ENCODE measurements around the gene CREB3L2.
"Not testable (repeated sequence)": the region's sequence is repeated elsewhere in the genome, so short reads cannot be mapped to it uniquely, and the experiment has no call there.

CREB3L2 gene

DNA sequence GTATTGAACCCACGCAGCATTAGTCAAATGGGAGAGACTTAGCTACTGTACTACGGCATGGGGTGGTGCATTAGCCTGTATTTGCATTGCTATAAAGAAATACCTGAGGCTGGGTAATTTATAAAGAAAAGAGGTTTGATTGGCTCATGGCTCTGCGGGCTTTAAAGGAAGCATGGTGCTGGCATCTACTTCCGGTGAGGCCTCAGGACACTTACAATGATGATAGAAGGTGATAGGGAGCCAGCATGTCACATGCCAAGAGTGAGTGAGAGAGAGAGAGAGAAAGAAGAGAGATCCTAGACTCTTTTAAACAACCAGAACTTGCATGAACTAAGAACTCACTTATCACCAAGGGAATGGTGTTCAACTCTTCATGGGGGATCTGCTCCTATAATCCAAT is 27.2 kb upstream of the CREB3L2 start:
- Histone ChIP-seq H3K27me3 (ENCODE audit: control insufficient read depth, insufficient read depth, low read length) (no peaks in the 10 kb centered on the region), H3K27ac (ENCODE audit: low read length) (no peak overlapping the region), H3K9me3 (ENCODE audit: control insufficient read depth, low read depth, low read length) (peaks cover 12% of the 10 kb centered on the region), H3K9ac (ENCODE audit: low read length) (no peak overlapping the region), H3K36me3 (ENCODE audit: control insufficient read depth, low read depth, low read length) (no peaks in the 10 kb centered on the region), H3K4me1 (ENCODE audit: control insufficient read depth, low read depth, low read length) (peaks cover 13% of the 10 kb centered on the region), H3K4me3 (ENCODE audit: low read length) (no peak overlapping the region)

GRCh38 chr7:138027100-138027499 is 25.2 kb upstream of the CREB3L2 start:
- Histone ChIP-seq H3K36me3 (ENCODE audit: control insufficient read depth, low read depth, low read length) (no peaks in the 10 kb centered on the region), H3K4me3 (ENCODE audit: low read length) (no peak overlapping the region), H3K27me3 (ENCODE audit: control insufficient read depth, insufficient read depth, low read length) (no peaks in the 10 kb centered on the region), H3K9me3 (ENCODE audit: control insufficient read depth, low read depth, low read length) (peaks cover 17% of the 10 kb centered on the region), H3K27ac (ENCODE audit: low read length) (no peak overlapping the region), H3K4me1 (ENCODE audit: control insufficient read depth, low read depth, low read length) (peaks cover 4% of the 10 kb centered on the region), H3K9ac (ENCODE audit: low read length) (no peak overlapping the region)

GRCh38 chr7:138025215-138026186 is 23.6 kb upstream of the CREB3L2 start:
- no peaks in the 10 kb centered on the region for H3K27me3 ChIP-seq (ENCODE audit: control insufficient read depth, insufficient read depth, low read length)
- H3K4me1 ChIP-seq (ENCODE audit: control insufficient read depth, low read depth, low read length): peaks cover 4% of the 10 kb centered on the region
- no peak overlapping the region for H3K9ac ChIP-seq (ENCODE audit: low read length)
- H3K9me3 ChIP-seq (ENCODE audit: control insufficient read depth, low read depth, low read length): peaks cover 17% of the 10 kb centered on the region
- H3K4me3 ChIP-seq (ENCODE audit: low read length): no peak overlapping the region
- H3K36me3 ChIP-seq (ENCODE audit: control insufficient read depth, low read depth, low read length): no peaks in the 10 kb centered on the region
- no peak overlapping the region for H3K27ac ChIP-seq (ENCODE audit: low read length)

GRCh38 chr7:138024765-138025164 is 22.9 kb upstream of the CREB3L2 start:
- no peak overlapping the region for H3K27ac ChIP-seq (ENCODE audit: low read length)
- peaks cover 17% of the 10 kb centered on the region for H3K9me3 ChIP-seq (ENCODE audit: control insufficient read depth, low read depth, low read length)
- no peak overlapping the region for H3K9ac ChIP-seq (ENCODE audit: low read length)
- no peaks in the 10 kb centered on the region for H3K27me3 ChIP-seq (ENCODE audit: control insufficient read depth, insufficient read depth, low read length)
- H3K36me3 ChIP-seq (ENCODE audit: control insufficient read depth, low read depth, low read length): no peaks in the 10 kb centered on the region
- H3K4me1 ChIP-seq (ENCODE audit: control insufficient read depth, low read depth, low read length): peaks cover 4% of the 10 kb centered on the region
- H3K4me3 ChIP-seq (ENCODE audit: low read length): no peak overlapping the region

DNA sequence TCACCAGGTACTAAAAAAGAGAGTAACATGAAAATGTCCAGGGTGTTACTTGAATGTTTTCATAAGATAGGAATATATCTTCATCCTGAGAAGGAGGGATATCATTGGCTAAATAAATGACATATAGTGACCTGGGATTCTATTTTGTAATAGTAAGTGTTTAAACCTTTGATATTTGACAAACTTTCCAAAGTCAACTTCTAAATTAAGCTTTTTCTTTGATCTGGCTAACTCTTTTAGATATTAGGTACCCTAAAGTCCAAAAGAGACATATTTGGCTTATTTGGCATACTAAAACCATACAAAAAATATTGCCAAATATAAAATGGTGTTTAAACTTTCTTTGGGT is 22.4 kb upstream of the CREB3L2 start:
- H3K27me3 ChIP-seq (ENCODE audit: control insufficient read depth, insufficient read depth, low read length): no peaks in the 10 kb centered on the region
- H3K9me3 ChIP-seq (ENCODE audit: control insufficient read depth, low read depth, low read length): peaks cover 17% of the 10 kb centered on the region
- no peak overlapping the region for H3K4me3 ChIP-seq (ENCODE audit: low read length)
- H3K9ac ChIP-seq (ENCODE audit: low read length): no peak overlapping the region
- H3K36me3 ChIP-seq (ENCODE audit: control insufficient read depth, low read depth, low read length): no peaks in the 10 kb centered on the region
- peaks cover 4% of the 10 kb centered on the region for H3K4me1 ChIP-seq (ENCODE audit: control insufficient read depth, low read depth, low read length)
- no peak overlapping the region for H3K27ac ChIP-seq (ENCODE audit: low read length)

DNA sequence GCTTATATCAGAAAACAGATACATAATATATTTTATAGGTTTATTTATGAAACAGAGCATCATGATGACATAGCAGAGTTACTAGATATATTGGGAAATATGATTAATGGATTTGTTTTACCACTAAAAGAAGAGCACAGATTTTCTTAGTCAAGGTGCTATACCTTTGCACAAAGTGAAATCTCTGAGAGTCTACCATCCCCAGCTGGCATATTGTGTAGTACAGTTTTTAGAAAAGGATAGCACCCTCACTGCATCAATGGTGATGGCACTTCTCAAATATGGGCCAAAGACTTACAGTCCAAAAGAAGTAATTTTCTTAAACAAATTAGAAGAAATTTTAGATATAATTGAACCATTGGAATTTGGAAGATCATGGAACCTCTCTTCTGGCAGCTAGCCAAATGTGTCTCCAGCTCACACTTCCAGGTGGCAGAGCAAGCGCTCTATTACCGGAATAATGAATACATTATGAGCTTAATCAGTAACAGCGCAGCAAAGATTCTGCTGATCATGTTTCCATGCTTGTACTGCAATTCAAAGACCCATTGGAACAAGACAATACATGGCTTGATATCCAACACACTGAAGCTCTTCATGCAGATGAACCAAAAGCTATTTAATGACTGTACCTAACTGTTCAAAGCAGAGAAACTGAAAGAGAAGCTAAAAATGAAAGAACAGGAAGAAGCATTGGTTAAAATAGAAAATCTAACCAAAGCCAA is 21.9 kb upstream of the CREB3L2 start:
- Histone ChIP-seq H3K4me1 (ENCODE audit: control insufficient read depth, low read depth, low read length) (peaks cover 4% of the 10 kb centered on the region), H3K9ac (ENCODE audit: low read length) (no peak overlapping the region), H3K27ac (ENCODE audit: low read length) (no peak overlapping the region), H3K36me3 (ENCODE audit: control insufficient read depth, low read depth, low read length) (no peaks in the 10 kb centered on the region), H3K9me3 (ENCODE audit: control insufficient read depth, low read depth, low read length) (peaks cover 17% of the 10 kb centered on the region), H3K4me3 (ENCODE audit: low read length) (no peak overlapping the region), H3K27me3 (ENCODE audit: control insufficient read depth, insufficient read depth, low read length) (no peaks in the 10 kb centered on the region)

DNA sequence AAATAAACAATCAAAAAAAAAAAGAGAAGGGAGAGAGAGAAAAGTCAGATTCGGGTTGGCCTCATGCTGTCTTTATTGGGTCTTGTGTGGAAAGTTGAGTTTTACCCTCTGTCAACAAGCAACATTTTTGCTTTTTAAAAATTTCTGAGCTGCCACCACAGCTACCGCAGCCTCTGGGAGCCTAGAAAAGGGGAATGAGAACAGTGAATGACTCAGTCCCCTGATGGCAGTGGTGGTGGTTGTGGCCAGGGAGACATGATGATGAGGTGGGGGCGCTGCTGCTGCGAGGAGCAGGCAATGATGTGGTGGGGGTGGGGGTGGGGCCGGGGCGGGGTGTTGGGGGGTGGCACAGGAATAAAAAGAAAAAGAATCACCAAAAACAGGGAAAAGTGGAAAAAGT is 20.0 kb upstream of the CREB3L2 start:
- no peaks in the 10 kb centered on the region for H3K36me3 ChIP-seq (ENCODE audit: control insufficient read depth, low read depth, low read length)
- peaks cover 17% of the 10 kb centered on the region for H3K9me3 ChIP-seq (ENCODE audit: control insufficient read depth, low read depth, low read length)
- H3K4me3 ChIP-seq (ENCODE audit: low read length): no peak overlapping the region
- no peak overlapping the region for H3K27ac ChIP-seq (ENCODE audit: low read length)
- H3K9ac ChIP-seq (ENCODE audit: low read length): no peak overlapping the region
- no peaks in the 10 kb centered on the region for H3K27me3 ChIP-seq (ENCODE audit: control insufficient read depth, insufficient read depth, low read length)
- H3K4me1 ChIP-seq (ENCODE audit: control insufficient read depth, low read depth, low read length): peaks cover 2% of the 10 kb centered on the region

DNA sequence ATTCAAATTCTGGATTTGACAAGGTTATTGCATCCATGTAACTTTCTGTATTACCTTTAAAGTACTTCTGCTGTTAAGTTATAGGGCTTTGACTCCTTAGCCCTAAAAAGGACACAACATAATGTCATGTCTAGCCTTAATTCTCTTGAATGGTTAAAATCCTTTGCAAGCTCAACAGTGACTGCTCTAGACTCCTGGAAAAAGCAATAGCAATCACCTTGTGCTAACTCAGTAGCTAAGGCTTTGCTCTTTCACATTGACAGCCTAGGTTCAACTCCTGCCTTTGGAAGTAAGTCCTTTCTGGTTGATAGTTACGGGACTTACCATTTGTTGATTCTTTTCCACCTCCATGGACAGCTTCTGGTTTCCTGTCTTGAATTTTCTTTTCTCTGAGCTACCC is 16.1 kb upstream of the CREB3L2 start:
- Histone ChIP-seq H3K27ac (ENCODE audit: low read length) (no peak overlapping the region), H3K4me1 (ENCODE audit: control insufficient read depth, low read depth, low read length) (peaks cover 10% of the 10 kb centered on the region), H3K9ac (ENCODE audit: low read length) (no peak overlapping the region), H3K27me3 (ENCODE audit: control insufficient read depth, insufficient read depth, low read length) (no peaks in the 10 kb centered on the region), H3K4me3 (ENCODE audit: low read length) (no peak overlapping the region), H3K9me3 (ENCODE audit: control insufficient read depth, low read depth, low read length) (no peaks in the 10 kb centered on the region), H3K36me3 (ENCODE audit: control insufficient read depth, low read depth, low read length) (no peaks in the 10 kb centered on the region)

GRCh38 chr7:138015096-138015495 is 13.2 kb upstream of the CREB3L2 start:
- H3K9ac ChIP-seq (ENCODE audit: low read length): no peak overlapping the region
- H3K27ac ChIP-seq (ENCODE audit: low read length): no peak overlapping the region
- H3K4me1 ChIP-seq (ENCODE audit: control insufficient read depth, low read depth, low read length): peaks cover 10% of the 10 kb centered on the region
- no peaks in the 10 kb centered on the region for H3K9me3 ChIP-seq (ENCODE audit: control insufficient read depth, low read depth, low read length)
- H3K4me3 ChIP-seq (ENCODE audit: low read length): no peak overlapping the region
- no peaks in the 10 kb centered on the region for H3K27me3 ChIP-seq (ENCODE audit: control insufficient read depth, insufficient read depth, low read length)
- H3K36me3 ChIP-seq (ENCODE audit: control insufficient read depth, low read depth, low read length): no peaks in the 10 kb centered on the region

DNA sequence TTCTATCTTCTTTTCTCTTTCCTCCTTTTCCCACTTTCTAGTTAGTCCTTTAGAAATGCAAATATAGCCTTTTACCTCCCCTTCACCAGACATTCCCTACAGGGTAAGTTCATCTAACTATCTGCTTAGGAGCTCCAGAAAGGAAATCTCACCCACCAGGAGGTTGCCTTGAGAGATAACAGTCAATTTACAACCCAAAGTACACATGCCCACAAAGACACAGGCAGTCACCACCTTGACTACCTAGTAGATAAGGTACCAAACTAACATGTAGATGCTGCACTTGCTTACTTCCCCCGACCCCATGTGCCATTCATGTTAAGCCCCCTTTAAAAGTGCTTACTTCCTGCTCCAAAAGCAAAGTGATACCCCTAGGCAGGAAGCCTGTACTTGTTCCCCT is 12.8 kb upstream of the CREB3L2 start:
- Histone ChIP-seq H3K36me3 (ENCODE audit: control insufficient read depth, low read depth, low read length) (no peaks in the 10 kb centered on the region), H3K9ac (ENCODE audit: low read length) (no peak overlapping the region), H3K27ac (ENCODE audit: low read length) (no peak overlapping the region), H3K4me1 (ENCODE audit: control insufficient read depth, low read depth, low read length) (peaks cover 10% of the 10 kb centered on the region), H3K27me3 (ENCODE audit: control insufficient read depth, insufficient read depth, low read length) (no peaks in the 10 kb centered on the region), H3K9me3 (ENCODE audit: control insufficient read depth, low read depth, low read length) (no peaks in the 10 kb centered on the region), H3K4me3 (ENCODE audit: low read length) (no peak overlapping the region)

GRCh38 chr7:138014201-138014600 is 12.3 kb upstream of the CREB3L2 start:
- not testable (repeated sequence) for H3K9me3 ChIP-seq (ENCODE audit: control insufficient read depth, low read depth, low read length); H3K27ac ChIP-seq (ENCODE audit: low read length); H3K4me3 ChIP-seq (ENCODE audit: low read length); H3K27me3 ChIP-seq (ENCODE audit: control insufficient read depth, insufficient read depth, low read length); H3K9ac ChIP-seq (ENCODE audit: low read length); H3K36me3 ChIP-seq (ENCODE audit: control insufficient read depth, low read depth, low read length)
- H3K4me1 ChIP-seq (ENCODE audit: control insufficient read depth, low read depth, low read length): peaks cover 10% of the 10 kb centered on the region

- H3K9ac ChIP-seq (ENCODE audit: low read length): no peak overlapping the region
- H3K9me3 ChIP-seq (ENCODE audit: control insufficient read depth, low read depth, low read length): no peaks in the 10 kb centered on the region
- no peaks in the 10 kb centered on the region for H3K36me3 ChIP-seq (ENCODE audit: control insufficient read depth, low read depth, low read length)
- H3K27ac ChIP-seq (ENCODE audit: low read length): no peak overlapping the region
- no peaks in the 10 kb centered on the region for H3K4me1 ChIP-seq (ENCODE audit: control insufficient read depth, low read depth, low read length)
- H3K27me3 ChIP-seq (ENCODE audit: control insufficient read depth, insufficient read depth, low read length): no peaks in the 10 kb centered on the region
- H3K4me3 ChIP-seq (ENCODE audit: low read length): no peak overlapping the region
These were observed 7.4 kb upstream of the CREB3L2 start for GRCh38 chr7:138009350-138009653.

All from iPS-18a (cell line).